Measurements from ENCODE around the gene POC5. TPM values are rescaled to one million over a fixed set of nuclear protein-coding genes. Genes with fewer than 3 reads are reported as not detected.

Gene POC5
- total and polyA plus RNA-seq, 2 of the 13 experiments (the other 11 are each of a cell fraction or from before 2014, with no cell fraction given): 6.9 to 9.3 TPM

DNA sequence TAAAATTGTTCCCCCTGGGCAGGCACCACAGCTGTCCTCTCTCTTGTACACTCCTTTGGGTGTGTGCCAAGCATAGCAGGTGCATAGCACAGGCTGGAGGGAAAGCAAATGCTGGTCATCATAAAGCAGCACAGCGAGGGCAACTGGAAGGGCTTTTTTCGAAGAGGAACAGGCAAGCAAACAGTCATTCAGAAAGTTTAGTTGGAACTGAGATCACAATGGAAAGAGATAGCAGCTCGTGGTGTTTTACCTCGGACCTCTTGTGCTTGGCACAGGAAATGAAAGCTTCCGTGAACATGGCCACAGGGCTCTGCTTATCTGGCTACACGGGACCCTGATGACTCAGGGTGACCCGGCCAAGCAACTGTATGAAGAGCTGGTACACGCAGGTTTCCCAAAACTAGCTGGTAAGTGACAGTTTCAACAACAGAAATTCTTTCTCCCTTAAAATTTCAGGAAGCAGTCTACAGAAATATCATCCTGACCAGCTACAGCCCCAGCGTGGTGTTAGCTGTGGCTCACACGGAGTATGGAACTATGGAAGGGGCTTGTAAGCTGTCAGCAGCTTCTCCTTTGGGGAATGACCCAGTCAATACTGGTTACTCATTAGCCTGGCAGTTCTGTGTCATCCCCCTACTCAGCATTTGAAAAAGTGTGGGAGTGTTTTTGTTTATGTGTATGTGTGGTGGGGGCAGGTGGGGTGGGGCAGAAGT, 48.1 kb downstream of the POC5 start (continued):
- TF ChIP-seq, protein P1, sequence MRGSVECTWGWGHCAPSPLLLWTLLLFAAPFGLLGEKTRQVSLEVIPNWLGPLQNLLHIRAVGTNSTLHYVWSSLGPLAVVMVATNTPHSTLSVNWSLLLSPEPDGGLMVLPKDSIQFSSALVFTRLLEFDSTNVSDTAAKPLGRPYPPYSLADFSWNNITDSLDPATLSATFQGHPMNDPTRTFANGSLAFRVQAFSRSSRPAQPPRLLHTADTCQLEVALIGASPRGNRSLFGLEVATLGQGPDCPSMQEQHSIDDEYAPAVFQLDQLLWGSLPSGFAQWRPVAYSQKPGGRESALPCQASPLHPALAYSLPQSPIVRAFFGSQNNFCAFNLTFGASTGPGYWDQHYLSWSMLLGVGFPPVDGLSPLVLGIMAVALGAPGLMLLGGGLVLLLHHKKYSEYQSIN (CRISPR knock-in tag; IDR thresholded peaks at IDR 0.05; ENCODE audit: borderline replicate concordance): no peak
- TF ChIP-seq DR1 (CRISPR knock-in tag; IDR thresholded peaks at IDR 0.05) (no peak), SOX6 (IDR thresholded peaks at IDR 0.05) (no peak), SOX6 (CRISPR knock-in tag; IDR thresholded peaks at IDR 0.05) (peak; percentile 38), ZNF264 (CRISPR knock-in tag; IDR thresholded peaks at IDR 0.05) (no peak), ZNF292 (CRISPR knock-in tag; IDR thresholded peaks at IDR 0.05; ENCODE audit: borderline replicate concordance, low read depth) (0 out of 2 replicates have a peak, but pooled peaks have one; percentile 40), ZNF775 (CRISPR knock-in tag; IDR thresholded peaks at IDR 0.05; ENCODE audit: borderline replicate concordance) (no peak), RARA (CRISPR knock-in tag; IDR thresholded peaks at IDR 0.05) (0 out of 2 replicates have a peak, but pooled peaks have one; percentile 8), ZNF317 (CRISPR knock-in tag; IDR thresholded peaks at IDR 0.05) (peak; percentile 72), MEIS2 (CRISPR knock-in tag; IDR thresholded peaks at IDR 0.05) (no peak), ZNF138 (CRISPR knock-in tag; IDR thresholded peaks at IDR 0.05; ENCODE audit: low read depth) (no peak), EP300 (IDR thresholded peaks at IDR 0.05; ENCODE audit: low read depth in 2 of 2, low read length in 2 of 2) (no peak), EP300 (CRISPR knock-in tag; IDR thresholded peaks at IDR 0.05; ENCODE audit: borderline replicate concordance) (no peak)
- TF ChIP-seq, protein P2, sequence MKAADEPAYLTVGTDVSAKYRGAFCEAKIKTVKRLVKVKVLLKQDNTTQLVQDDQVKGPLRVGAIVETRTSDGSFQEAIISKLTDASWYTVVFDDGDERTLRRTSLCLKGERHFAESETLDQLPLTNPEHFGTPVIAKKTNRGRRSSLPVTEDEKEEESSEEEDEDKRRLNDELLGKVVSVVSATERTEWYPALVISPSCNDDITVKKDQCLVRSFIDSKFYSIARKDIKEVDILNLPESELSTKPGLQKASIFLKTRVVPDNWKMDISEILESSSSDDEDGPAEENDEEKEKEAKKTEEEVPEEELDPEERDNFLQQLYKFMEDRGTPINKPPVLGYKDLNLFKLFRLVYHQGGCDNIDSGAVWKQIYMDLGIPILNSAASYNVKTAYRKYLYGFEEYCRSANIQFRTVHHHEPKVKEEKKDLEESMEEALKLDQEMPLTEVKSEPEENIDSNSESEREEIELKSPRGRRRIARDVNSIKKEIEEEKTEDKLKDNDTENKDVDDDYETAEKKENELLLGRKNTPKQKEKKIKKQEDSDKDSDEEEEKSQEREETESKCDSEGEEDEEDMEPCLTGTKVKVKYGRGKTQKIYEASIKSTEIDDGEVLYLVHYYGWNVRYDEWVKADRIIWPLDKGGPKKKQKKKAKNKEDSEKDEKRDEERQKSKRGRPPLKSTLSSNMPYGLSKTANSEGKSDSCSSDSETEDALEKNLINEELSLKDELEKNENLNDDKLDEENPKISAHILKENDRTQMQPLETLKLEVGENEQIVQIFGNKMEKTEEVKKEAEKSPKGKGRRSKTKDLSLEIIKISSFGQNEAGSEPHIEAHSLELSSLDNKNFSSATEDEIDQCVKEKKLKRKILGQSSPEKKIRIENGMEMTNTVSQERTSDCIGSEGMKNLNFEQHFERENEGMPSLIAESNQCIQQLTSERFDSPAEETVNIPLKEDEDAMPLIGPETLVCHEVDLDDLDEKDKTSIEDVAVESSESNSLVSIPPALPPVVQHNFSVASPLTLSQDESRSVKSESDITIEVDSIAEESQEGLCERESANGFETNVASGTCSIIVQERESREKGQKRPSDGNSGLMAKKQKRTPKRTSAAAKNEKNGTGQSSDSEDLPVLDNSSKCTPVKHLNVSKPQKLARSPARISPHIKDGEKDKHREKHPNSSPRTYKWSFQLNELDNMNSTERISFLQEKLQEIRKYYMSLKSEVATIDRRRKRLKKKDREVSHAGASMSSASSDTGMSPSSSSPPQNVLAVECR (CRISPR knock-in tag; IDR thresholded peaks at IDR 0.05; ENCODE audit: borderline replicate concordance): peak; percentile 43; the same call in 1 of the 2 replicates
- TF ChIP-seq, protein P3, sequence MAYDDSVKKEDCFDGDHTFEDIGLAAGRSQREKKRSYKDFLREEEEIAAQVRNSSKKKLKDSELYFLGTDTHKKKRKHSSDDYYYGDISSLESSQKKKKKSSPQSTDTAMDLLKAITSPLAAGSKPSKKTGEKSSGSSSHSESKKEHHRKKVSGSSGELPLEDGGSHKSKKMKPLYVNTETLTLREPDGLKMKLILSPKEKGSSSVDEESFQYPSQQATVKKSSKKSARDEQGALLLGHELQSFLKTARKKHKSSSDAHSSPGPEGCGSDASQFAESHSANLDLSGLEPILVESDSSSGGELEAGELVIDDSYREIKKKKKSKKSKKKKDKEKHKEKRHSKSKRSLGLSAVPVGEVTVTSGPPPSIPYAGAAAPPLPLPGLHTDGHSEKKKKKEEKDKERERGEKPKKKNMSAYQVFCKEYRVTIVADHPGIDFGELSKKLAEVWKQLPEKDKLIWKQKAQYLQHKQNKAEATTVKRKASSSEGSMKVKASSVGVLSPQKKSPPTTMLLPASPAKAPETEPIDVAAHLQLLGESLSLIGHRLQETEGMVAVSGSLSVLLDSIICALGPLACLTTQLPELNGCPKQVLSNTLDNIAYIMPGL (CRISPR knock-in tag; IDR thresholded peaks at IDR 0.05; ENCODE audit: borderline replicate concordance in 1 of 2, low read depth in 1 of 2): no peak
- TF ChIP-seq, protein P4, sequence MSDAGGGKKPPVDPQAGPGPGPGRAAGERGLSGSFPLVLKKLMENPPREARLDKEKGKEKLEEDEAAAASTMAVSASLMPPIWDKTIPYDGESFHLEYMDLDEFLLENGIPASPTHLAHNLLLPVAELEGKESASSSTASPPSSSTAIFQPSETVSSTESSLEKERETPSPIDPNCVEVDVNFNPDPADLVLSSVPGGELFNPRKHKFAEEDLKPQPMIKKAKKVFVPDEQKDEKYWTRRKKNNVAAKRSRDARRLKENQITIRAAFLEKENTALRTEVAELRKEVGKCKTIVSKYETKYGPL (CRISPR knock-in tag; IDR thresholded peaks at IDR 0.05): no peak
- TF ChIP-seq, protein P5, sequence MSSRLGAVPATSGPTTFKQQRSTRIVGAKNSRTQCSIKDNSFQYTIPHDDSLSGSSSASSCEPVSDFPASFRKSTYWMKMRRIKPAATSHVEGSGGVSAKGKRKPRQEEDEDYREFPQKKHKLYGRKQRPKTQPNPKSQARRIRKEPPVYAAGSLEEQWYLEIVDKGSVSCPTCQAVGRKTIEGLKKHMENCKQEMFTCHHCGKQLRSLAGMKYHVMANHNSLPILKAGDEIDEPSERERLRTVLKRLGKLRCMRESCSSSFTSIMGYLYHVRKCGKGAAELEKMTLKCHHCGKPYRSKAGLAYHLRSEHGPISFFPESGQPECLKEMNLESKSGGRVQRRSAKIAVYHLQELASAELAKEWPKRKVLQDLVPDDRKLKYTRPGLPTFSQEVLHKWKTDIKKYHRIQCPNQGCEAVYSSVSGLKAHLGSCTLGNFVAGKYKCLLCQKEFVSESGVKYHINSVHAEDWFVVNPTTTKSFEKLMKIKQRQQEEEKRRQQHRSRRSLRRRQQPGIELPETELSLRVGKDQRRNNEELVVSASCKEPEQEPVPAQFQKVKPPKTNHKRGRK (CRISPR knock-in tag; IDR thresholded peaks at IDR 0.05): no peak
- TF ChIP-seq, protein P6, sequence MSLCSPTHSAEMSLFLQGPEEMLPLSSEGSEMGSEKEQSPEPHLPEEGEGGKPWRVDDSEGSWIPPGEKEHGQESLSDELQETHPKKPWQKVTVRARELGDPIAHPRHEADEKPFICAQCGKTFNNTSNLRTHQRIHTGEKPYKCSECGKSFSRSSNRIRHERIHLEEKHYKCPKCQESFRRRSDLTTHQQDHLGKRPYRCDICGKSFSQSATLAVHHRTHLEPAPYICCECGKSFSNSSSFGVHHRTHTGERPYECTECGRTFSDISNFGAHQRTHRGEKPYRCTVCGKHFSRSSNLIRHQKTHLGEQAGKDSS (CRISPR knock-in tag; IDR thresholded peaks at IDR 0.05; ENCODE audit: borderline replicate concordance, low read depth): no peak
